ENCODE results near the gene VOPP1.
"Not testable (repeated sequence)": the region's sequence is repeated elsewhere in the genome, so short reads cannot be mapped to it uniquely, and the experiment has no call there.

Gene VOPP1

DNA sequence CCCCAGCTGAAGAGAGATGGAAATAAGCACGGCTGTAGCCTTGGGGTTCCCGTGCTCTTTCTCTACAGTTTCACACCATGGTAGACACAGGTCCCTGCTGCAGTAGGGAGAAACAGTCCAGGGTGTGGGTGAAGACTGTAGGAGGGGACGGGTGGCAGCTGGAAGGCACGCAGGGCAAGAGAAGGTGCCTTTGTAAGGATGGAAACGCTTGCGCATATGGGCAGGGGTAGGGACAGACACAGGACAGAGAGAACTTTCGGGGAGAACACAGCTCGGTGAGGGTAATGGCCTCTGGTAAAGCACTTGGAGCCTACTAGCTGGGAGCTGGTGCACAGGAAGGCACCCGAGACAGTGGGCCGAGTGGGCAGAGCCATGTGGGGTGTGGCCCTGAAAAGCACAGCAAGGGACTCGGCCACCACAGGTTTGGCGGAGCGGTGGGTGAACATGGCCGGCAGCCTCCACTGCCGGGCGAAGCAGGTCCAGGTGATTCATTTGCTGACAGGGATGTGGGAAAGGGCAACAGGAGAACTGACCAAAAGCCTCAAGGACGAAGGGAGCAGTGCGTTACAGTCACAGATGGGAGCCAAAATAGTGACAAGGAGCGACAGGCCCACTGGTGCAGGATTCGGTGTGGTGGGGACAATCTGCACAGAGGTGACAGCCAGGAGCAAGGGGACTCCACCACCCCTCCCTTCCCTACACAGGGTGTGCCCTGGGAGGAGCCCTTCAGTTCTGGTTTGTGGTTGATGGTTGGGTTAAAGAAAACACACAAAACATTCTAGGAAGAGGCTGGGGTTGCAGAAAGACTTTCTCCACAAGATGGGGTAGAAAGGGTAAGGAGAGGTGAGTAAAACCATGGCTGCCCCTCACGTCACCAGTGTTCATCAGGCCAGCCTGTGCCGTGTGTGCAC lies 97.1 kb downstream of the VOPP1 start:
- peaks cover 17 to 31% of the 10 kb centered on the region in 2 donors for H3K36me3 ChIP-seq (ENCODE audit: control insufficient read depth in 1 of 2, insufficient read depth in 2 of 2, low read length in 2 of 2)
- no peak overlapping the region for H3K9ac ChIP-seq (ENCODE audit: low read depth in 1 of 2, low read length in 2 of 2)
- no peaks in the 10 kb centered on the region for H3K27me3 ChIP-seq (ENCODE audit: control insufficient read depth in 1 of 2, insufficient read depth in 2 of 2, low read length in 2 of 2)
- H3K9me3 ChIP-seq (ENCODE audit: control insufficient read depth in 1 of 2, low read length in 2 of 2), result no peaks in the 10 kb centered on the region
- no peak overlapping the region for H3K4me3 ChIP-seq (ENCODE audit: low read depth in 1 of 2, low read length in 2 of 2)
- peaks cover 0 to 9% of the 10 kb centered on the region in 2 donors for H3K4me1 ChIP-seq (ENCODE audit: control insufficient read depth in 1 of 2, insufficient read depth in 2 of 2, low read length in 2 of 2)
- H3K27ac ChIP-seq (ENCODE audit: low read depth, low read length), result no peak overlapping the region

DNA sequence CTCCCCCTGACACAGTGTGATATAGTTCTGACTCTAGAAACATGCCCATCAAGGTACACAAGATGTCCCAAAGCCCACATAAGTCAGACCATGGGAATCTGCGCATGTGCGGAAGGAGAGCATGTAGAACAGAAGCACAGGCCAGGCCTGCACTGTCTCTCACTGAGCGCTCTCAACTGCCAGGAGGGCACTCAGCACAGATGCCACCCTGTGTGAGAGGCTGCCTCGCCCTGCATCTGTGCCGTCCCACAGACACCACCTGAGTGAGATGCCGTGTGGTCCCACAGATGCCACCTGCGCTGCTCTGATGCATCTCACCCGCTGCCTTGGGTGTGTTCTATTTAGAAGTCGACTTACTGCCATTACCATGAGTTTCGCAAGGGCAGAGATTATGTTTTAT lies 98.4 kb downstream of the VOPP1 start:
- Histone ChIP-seq H3K27me3 (ENCODE audit: control insufficient read depth in 1 of 2, insufficient read depth in 2 of 2, low read length in 2 of 2) (no peaks in the 10 kb centered on the region), H3K9ac (ENCODE audit: low read depth in 1 of 2, low read length in 2 of 2) (no peak overlapping the region), H3K27ac (ENCODE audit: low read depth, low read length) (no peak overlapping the region), H3K4me1 (ENCODE audit: control insufficient read depth in 1 of 2, insufficient read depth in 2 of 2, low read length in 2 of 2) (peaks cover 0 to 15% of the 10 kb centered on the region in 2 donors), H3K36me3 (ENCODE audit: control insufficient read depth in 1 of 2, insufficient read depth in 2 of 2, low read length in 2 of 2) (peaks cover 21 to 31% of the 10 kb centered on the region in 2 donors), H3K9me3 (ENCODE audit: control insufficient read depth in 1 of 2, low read length in 2 of 2) (no peaks in the 10 kb centered on the region), H3K4me3 (ENCODE audit: low read depth in 1 of 2, low read length in 2 of 2) (no peak overlapping the region)

DNA sequence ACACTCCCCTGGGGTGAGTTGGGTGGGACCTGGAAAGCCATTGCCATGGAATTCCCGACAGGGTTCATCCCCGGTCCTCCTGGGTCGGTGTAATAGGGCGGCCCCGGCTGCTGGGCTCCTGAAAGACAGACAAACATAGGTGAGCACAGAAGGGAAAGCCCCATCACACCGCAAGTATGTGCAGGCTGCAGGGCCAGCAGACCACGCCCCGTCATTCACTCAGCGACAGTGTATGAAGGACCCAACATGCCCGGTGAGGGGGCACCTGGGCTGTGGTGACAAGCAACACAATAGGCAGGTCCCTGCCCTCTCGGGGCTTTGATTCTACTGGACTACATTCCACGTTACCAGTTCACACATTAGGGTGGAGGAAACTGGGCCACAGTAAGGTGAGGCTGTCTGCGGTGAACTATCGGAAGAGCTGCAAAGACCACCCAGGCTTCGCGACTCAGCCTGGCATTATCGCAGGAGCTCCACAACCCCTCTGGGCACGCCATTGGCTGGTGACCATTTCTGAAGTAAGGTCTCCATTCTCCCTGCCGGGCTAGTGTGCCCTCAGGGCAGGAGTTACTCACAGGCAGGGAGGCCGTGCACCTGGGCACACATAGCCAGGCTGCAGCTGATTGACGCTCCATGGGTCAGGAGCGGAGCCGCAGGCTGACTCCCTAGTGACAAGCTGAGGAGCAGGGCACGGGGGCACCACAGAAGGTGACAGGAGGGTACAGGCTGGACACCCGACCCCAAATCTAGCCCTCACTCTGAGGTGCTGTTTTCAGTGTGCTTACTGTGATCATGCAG lies 99.2 kb downstream of the VOPP1 start:
- Histone ChIP-seq H3K36me3 (ENCODE audit: control insufficient read depth in 1 of 2, insufficient read depth in 2 of 2, low read length in 2 of 2) (peaks cover 25 to 31% of the 10 kb centered on the region in 2 donors), H3K27me3 (ENCODE audit: control insufficient read depth in 1 of 2, insufficient read depth in 2 of 2, low read length in 2 of 2) (no peaks in the 10 kb centered on the region), H3K9ac (ENCODE audit: low read depth in 1 of 2, low read length in 2 of 2) (no peak overlapping the region), H3K4me3 (ENCODE audit: low read depth in 1 of 2, low read length in 2 of 2) (no peak overlapping the region), H3K27ac (ENCODE audit: low read depth, low read length) (no peak overlapping the region), H3K9me3 (ENCODE audit: control insufficient read depth in 1 of 2, low read length in 2 of 2) (no peaks in the 10 kb centered on the region), H3K4me1 (ENCODE audit: control insufficient read depth in 1 of 2, insufficient read depth in 2 of 2, low read length in 2 of 2) (peaks cover 0 to 15% of the 10 kb centered on the region in 2 donors)

DNA sequence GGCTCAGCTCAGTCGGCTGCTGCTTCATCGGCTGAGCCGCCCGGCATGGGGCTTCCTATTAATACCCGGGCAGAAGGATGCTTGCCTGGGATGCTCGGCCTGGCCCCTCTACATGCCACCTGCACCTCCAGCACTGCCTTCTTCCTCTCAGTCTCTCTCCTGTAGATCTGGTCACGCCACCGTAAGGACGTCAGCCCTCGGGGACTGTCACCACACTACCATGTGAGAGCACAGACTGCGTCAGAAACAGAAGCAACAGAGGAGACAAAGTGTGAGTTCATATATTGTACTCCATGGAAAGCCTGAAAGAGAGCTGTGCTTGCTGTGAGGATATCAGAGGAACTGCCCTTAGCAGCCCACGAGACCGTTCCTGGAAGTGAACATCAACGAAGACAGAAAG lies 99.9 kb downstream of the VOPP1 start:
- not testable (repeated sequence) for H3K9ac ChIP-seq (ENCODE audit: low read depth in 1 of 2, low read length in 2 of 2); H3K4me1 ChIP-seq (ENCODE audit: control insufficient read depth in 1 of 2, insufficient read depth in 2 of 2, low read length in 2 of 2); H3K9me3 ChIP-seq (ENCODE audit: control insufficient read depth in 1 of 2, low read length in 2 of 2); H3K4me3 ChIP-seq (ENCODE audit: low read depth in 1 of 2, low read length in 2 of 2); H3K27ac ChIP-seq (ENCODE audit: low read depth, low read length); H3K27me3 ChIP-seq (ENCODE audit: control insufficient read depth in 1 of 2, insufficient read depth in 2 of 2, low read length in 2 of 2)
- H3K36me3 ChIP-seq (ENCODE audit: control insufficient read depth in 1 of 2, insufficient read depth in 2 of 2, low read length in 2 of 2), result peaks cover 25 to 28% of the 10 kb centered on the region in 2 donors

DNA sequence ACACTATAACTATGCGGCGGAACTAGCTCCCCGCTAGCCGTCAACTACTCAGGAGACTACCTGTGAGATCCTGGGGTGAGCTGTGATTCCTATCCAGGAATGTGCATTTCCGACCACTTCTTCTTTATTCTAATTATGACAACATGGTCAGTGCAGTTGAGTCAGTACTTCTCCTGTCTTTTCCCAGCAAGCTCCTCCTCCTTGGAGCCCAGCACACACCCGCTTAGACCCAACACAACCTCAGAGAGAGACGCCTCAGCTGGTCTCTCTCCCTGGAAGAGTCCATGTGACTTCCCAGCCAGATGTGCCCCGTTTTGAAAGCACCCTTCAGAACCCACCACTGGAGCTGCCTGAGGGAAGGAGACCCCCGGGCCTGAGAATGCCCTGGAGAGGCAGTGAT lies 100.7 kb downstream of the VOPP1 start:
- H3K4me3 ChIP-seq (ENCODE audit: low read depth in 1 of 2, low read length in 2 of 2); H3K4me1 ChIP-seq (ENCODE audit: control insufficient read depth in 1 of 2, insufficient read depth in 2 of 2, low read length in 2 of 2); H3K9me3 ChIP-seq (ENCODE audit: control insufficient read depth in 1 of 2, low read length in 2 of 2); H3K9ac ChIP-seq (ENCODE audit: low read depth in 1 of 2, low read length in 2 of 2); H3K27me3 ChIP-seq (ENCODE audit: control insufficient read depth in 1 of 2, insufficient read depth in 2 of 2, low read length in 2 of 2); H3K27ac ChIP-seq (ENCODE audit: low read depth, low read length): not testable (repeated sequence)
- peaks cover 19 to 24% of the 10 kb centered on the region in 2 donors for H3K36me3 ChIP-seq (ENCODE audit: control insufficient read depth in 1 of 2, insufficient read depth in 2 of 2, low read length in 2 of 2)

DNA sequence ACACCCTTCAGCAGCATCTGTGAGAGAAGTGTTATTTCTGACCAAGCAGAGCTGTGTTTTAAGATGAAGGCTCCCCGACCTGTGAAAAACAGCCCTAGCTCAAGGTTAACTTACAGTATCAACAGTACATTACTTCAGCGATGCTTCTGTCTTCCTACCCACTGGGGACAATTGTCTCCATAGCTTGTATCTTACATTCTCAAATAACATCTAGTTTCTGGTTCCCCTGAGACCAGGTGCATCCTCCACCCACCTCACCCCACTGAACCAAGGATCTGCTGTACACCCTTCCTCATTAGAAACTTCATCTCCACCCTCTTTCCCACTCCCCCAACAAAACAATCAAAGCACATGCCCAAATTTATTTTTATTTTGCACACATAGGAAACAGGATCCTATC lies 102.0 kb downstream of the VOPP1 start:
- Histone ChIP-seq H3K9me3 (ENCODE audit: control insufficient read depth in 1 of 2, low read length in 2 of 2) (no peaks in the 10 kb centered on the region), H3K9ac (ENCODE audit: low read depth in 1 of 2, low read length in 2 of 2) (no peak overlapping the region), H3K27me3 (ENCODE audit: control insufficient read depth in 1 of 2, insufficient read depth in 2 of 2, low read length in 2 of 2) (no peaks in the 10 kb centered on the region), H3K36me3 (ENCODE audit: control insufficient read depth in 1 of 2, insufficient read depth in 2 of 2, low read length in 2 of 2) (peaks cover 22 to 23% of the 10 kb centered on the region in 2 donors), H3K4me1 (ENCODE audit: control insufficient read depth in 1 of 2, insufficient read depth in 2 of 2, low read length in 2 of 2) (peaks cover 0 to 6% of the 10 kb centered on the region in 2 donors), H3K4me3 (ENCODE audit: low read depth in 1 of 2, low read length in 2 of 2) (no peak overlapping the region), H3K27ac (ENCODE audit: low read depth, low read length) (no peak overlapping the region)

DNA sequence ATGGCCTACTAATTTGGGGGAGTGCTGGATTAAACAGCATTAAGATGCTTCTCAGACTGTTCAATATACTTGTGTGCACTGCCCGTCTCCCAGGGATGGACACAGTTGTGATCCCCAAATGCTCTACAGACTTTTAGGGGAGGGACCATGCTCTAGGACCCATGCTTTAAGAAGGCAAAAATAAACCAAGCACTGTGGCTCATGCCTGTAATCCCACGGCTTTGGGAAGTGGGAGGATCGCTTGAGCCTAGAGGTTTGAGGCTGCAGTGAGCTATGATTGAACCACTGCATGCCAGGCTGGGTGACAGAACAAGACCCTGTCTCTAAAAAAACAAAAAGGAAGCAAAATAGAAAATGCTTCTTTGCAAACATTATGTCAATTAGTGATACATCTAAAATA lies 102.6 kb downstream of the VOPP1 start:
- no peak overlapping the region for H3K9ac ChIP-seq (ENCODE audit: low read depth in 1 of 2, low read length in 2 of 2)

DNA sequence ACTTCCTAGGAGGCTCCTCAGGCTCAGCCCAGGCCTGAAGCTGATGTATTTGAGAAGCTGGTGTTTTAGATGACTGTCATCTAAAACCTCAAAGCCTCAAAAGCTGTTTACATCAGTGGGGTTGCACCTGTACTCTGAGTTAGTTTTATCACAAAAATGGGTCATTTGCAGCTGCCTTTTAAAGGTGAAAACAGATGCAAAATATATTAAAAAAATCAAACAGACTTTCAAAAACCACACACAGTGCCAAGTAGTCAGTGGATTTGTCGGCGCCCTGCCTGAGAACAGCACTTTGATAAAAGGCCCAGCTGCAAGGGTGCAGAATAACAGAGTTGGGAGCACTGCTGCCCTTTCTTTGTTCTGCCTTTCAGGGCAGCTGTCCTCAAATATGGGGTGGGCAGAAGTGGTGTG lies 103.0 kb downstream of the VOPP1 start:
- H3K9me3 ChIP-seq (ENCODE audit: control insufficient read depth in 1 of 2, low read length in 2 of 2), result peaks cover 0 to under 1% of the 10 kb centered on the region in 2 donors
- peaks cover 22 to 28% of the 10 kb centered on the region in 2 donors for H3K36me3 ChIP-seq (ENCODE audit: control insufficient read depth in 1 of 2, insufficient read depth in 2 of 2, low read length in 2 of 2)
- H3K4me1 ChIP-seq (ENCODE audit: control insufficient read depth in 1 of 2, insufficient read depth in 2 of 2, low read length in 2 of 2), result peaks cover 0 to 6% of the 10 kb centered on the region in 2 donors
- H3K4me3 ChIP-seq (ENCODE audit: low read depth in 1 of 2, low read length in 2 of 2), result no peak overlapping the region
- H3K9ac ChIP-seq (ENCODE audit: low read depth in 1 of 2, low read length in 2 of 2), result no peak overlapping the region
- no peaks in the 10 kb centered on the region for H3K27me3 ChIP-seq (ENCODE audit: control insufficient read depth in 1 of 2, insufficient read depth in 2 of 2, low read length in 2 of 2)
- H3K27ac ChIP-seq (ENCODE audit: low read depth, low read length), result no peak overlapping the region

More for the DNA sequence above, 102.6 kb downstream of the VOPP1 start:
- Histone ChIP-seq H3K27ac (ENCODE audit: low read depth, low read length) (no peak overlapping the region), H3K4me1 (ENCODE audit: control insufficient read depth in 1 of 2, insufficient read depth in 2 of 2, low read length in 2 of 2) (peaks cover 0 to 6% of the 10 kb centered on the region in 2 donors), H3K27me3 (ENCODE audit: control insufficient read depth in 1 of 2, insufficient read depth in 2 of 2, low read length in 2 of 2) (no peaks in the 10 kb centered on the region), H3K4me3 (ENCODE audit: low read depth in 1 of 2, low read length in 2 of 2) (no peak overlapping the region), H3K9me3 (ENCODE audit: control insufficient read depth in 1 of 2, low read length in 2 of 2) (no peaks in the 10 kb centered on the region), H3K36me3 (ENCODE audit: control insufficient read depth in 1 of 2, insufficient read depth in 2 of 2, low read length in 2 of 2) (peaks cover 20 to 26% of the 10 kb centered on the region in 2 donors)

DNA sequence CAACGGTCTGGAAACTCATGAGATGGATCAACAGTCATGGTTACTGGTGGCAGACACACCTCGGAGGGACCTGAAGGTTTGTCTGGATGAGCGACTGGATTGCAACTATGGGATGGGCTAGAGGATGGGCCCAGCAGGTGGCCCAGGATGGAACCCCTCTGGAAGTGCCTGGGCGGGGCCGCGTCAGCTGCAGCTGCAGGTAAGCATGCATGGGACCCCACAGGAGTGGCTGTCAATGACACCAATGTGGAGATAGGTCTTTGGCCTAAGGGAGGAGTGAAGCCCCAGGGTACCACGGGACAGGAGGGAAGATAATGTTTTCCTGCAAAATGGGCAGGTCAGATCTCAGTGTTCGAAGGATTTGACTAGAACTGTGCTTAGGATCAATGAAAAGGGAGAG lies 103.8 kb downstream of the VOPP1 start:
- H3K9me3 ChIP-seq (ENCODE audit: control insufficient read depth in 1 of 2, low read length in 2 of 2), result peaks cover 7 to 8% of the 10 kb centered on the region in 2 donors
- no peak overlapping the region for H3K9ac ChIP-seq (ENCODE audit: low read depth in 1 of 2, low read length in 2 of 2)
- H3K27ac ChIP-seq (ENCODE audit: low read depth, low read length), result no peak overlapping the region
- H3K4me3 ChIP-seq (ENCODE audit: low read depth in 1 of 2, low read length in 2 of 2), result no peak overlapping the region
- no peaks in the 10 kb centered on the region for H3K27me3 ChIP-seq (ENCODE audit: control insufficient read depth in 1 of 2, insufficient read depth in 2 of 2, low read length in 2 of 2)
- peaks cover 0 to 6% of the 10 kb centered on the region in 2 donors for H3K4me1 ChIP-seq (ENCODE audit: control insufficient read depth in 1 of 2, insufficient read depth in 2 of 2, low read length in 2 of 2)
- peaks cover 24 to 34% of the 10 kb centered on the region in 2 donors for H3K36me3 ChIP-seq (ENCODE audit: control insufficient read depth in 1 of 2, insufficient read depth in 2 of 2, low read length in 2 of 2)

DNA sequence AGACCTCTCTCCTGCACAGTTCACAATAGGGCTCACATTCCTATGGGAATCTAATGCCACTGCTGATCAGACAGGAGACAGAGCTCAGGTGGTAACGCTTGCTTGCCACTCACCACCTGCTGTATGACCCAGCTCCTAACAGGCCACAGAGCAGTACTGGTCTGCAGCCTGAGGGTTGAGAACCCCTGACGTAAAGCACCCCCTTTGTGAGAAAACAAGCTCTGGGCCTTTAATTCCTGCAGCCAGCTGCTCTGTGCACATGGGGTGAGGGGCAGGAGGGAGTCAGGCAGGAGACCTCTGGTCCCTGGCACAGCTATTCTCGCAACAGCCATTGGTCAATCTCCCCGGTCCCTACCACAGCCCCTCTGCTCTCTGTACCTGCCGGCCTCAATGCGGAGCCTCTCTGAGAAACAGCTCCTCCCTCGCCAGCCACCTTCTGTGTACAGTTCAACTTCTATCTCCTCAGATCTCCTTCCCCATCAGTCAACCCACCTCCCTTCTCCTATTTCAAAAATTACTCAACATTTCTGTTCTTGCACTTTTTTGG lies 105.2 kb downstream of the VOPP1 start:
- Histone ChIP-seq H3K36me3 (ENCODE audit: control insufficient read depth in 1 of 2, insufficient read depth in 2 of 2, low read length in 2 of 2) (peaks cover 17 to 34% of the 10 kb centered on the region in 2 donors), H3K4me1 (ENCODE audit: control insufficient read depth in 1 of 2, insufficient read depth in 2 of 2, low read length in 2 of 2) (peaks cover 0 to 6% of the 10 kb centered on the region in 2 donors), H3K4me3 (ENCODE audit: low read depth in 1 of 2, low read length in 2 of 2) (no peak overlapping the region), H3K9ac (ENCODE audit: low read depth in 1 of 2, low read length in 2 of 2) (no peak overlapping the region), H3K9me3 (ENCODE audit: control insufficient read depth in 1 of 2, low read length in 2 of 2) (peaks cover 7 to 9% of the 10 kb centered on the region in 2 donors), H3K27ac (ENCODE audit: low read depth, low read length) (no peak overlapping the region), H3K27me3 (ENCODE audit: control insufficient read depth in 1 of 2, insufficient read depth in 2 of 2, low read length in 2 of 2) (no peaks in the 10 kb centered on the region)

Measured in duodenal mucosa (tissue), 2 donors.